22Rv1 (cell line): ENCODE data around the gene CC2D2A.

Experiments used
- CTCF ChIP-seq: fragments of 450-650 bp; IDR thresholded peaks from 2 replicates; pipeline ENCODE4 v1.5.1; 2017; ENCODE audit warnings: mild to moderate bottlenecking
- ZFX ChIP-seq: fragments of 450-650 bp; IDR thresholded peaks from 2 replicates; pipeline ENCODE4 v1.6.1; 2017; ENCODE audit warnings: antibody characterized with exemption, borderline replicate concordance

- TF ChIP-seq CTCF (no peak), ZFX (no peak)
Measured at GRCh38 chr4:15427701-15428100, 42.0 kb upstream of the CC2D2A start, which contains the start of gene C1QTNF7.
